ENCODE measurements around the gene PIK3R6. TPM values are rescaled to one million over a fixed set of nuclear protein-coding genes. Genes with fewer than 3 reads are reported as not detected.

Gene PIK3R6
- total RNA-seq, 1 experiment from 2014 or later, result not detected

GRCh38 chr17:8791248-8791909, 76.1 kb downstream of the PIK3R6 start:
- Histone ChIP-seq H2AFZ (ENCODE audit: low read length) (no peak overlapping the region), H3K56ac (ENCODE audit: insufficient read length, low read depth, low read length) (no peak overlapping the region), H4K91ac (ENCODE audit: insufficient read length, low read depth, low read length) (no peak overlapping the region), H2BK15ac (ENCODE audit: low read depth, low read length) (no peak overlapping the region), H2BK20ac (ENCODE audit: low read depth, low read length, poor library complexity, severe bottlenecking) (no peak overlapping the region), H3K18ac (ENCODE audit: insufficient read length, low read depth, low read length) (no peak overlapping the region), H2BK12ac (ENCODE audit: insufficient read length, low read depth, low read length) (no peak overlapping the region), H4K20me1 (ENCODE audit: control insufficient read depth, insufficient read depth, insufficient read length) (no peaks in the 10 kb centered on the region), H3K27ac (ENCODE audit: insufficient read length, low read depth, low read length) (no peak overlapping the region), H2BK5ac (ENCODE audit: insufficient read length, low read length) (no peak overlapping the region), H3T11ph (ENCODE audit: low read length) (no peak overlapping the region), H2AK5ac (ENCODE audit: insufficient read length, low read length) (no peak overlapping the region), H3K79me2 (ENCODE audit: insufficient read depth, low read length) (no peaks in the 10 kb centered on the region), H3K27me3 (ENCODE audit: insufficient read depth, low read length) (no peaks in the 10 kb centered on the region), H3K9ac (ENCODE audit: extremely low read depth, insufficient read length, low read length) (no peak overlapping the region), H2BK120ac (ENCODE audit: low read depth, low read length, poor library complexity, severe bottlenecking) (no peak overlapping the region), H4K8ac (replicated peaks; ENCODE audit: insufficient read length, low read depth, low read length) (no peak overlapping the region), H3K4me1 (ENCODE audit: insufficient read depth, low read length) (no peaks in the 10 kb centered on the region), H3K4ac (ENCODE audit: low read depth, low read length) (no peak overlapping the region), H3K9me3 (ENCODE audit: control insufficient read depth, low read depth, low read length) (peaks cover 5% of the 10 kb centered on the region), H3K79me1 (ENCODE audit: insufficient read depth, low read depth, low read length, poor library complexity, severe bottlenecking) (no peaks in the 10 kb centered on the region), H3K4me2 (ENCODE audit: insufficient read depth, insufficient read length, low read length) (no peak overlapping the region), H3K14ac (ENCODE audit: insufficient read depth, low read length) (no peak overlapping the region), H3K23me2 (ENCODE audit: insufficient read length, low read depth, low read length, poor library complexity, severe bottlenecking) (no peaks in the 10 kb centered on the region), H4K5ac (ENCODE audit: insufficient read length, low read depth, low read length) (no peak overlapping the region), H3K23ac (ENCODE audit: insufficient read length, low read depth, low read length) (no peak overlapping the region)
- peak; percentile 8 for DNase-seq
- H3K4me1 Mint-ChIP-seq, result peaks cover 16 to 24% of the 10 kb centered on the region in 2 experiments
- peaks cover 2 to 10% (median 6%) of the 10 kb centered on the region in 3 experiments; a peak in 6 of 7 replicates for H3K36me3 Mint-ChIP-seq (ENCODE audit: insufficient read depth in 1 of 3, low read depth in 3 of 3)
- peaks cover 9 to 16% of the 10 kb centered on the region in 2 experiments for H3K9me3 Mint-ChIP-seq
- H3K27me3 Mint-ChIP-seq (ENCODE audit: low read depth), result no peaks in the 10 kb centered on the region; the same call in 1 of the 2 replicates
- WGBS (ENCODE audit: extremely low coverage, insufficient read length, low lambda C conversion rate), result no CpG with 5 or more reads among the region's 4 CpGs
- H3K4me3 Mint-ChIP-seq, result no peak overlapping the region
- TF ChIP-seq, protein P1, sequence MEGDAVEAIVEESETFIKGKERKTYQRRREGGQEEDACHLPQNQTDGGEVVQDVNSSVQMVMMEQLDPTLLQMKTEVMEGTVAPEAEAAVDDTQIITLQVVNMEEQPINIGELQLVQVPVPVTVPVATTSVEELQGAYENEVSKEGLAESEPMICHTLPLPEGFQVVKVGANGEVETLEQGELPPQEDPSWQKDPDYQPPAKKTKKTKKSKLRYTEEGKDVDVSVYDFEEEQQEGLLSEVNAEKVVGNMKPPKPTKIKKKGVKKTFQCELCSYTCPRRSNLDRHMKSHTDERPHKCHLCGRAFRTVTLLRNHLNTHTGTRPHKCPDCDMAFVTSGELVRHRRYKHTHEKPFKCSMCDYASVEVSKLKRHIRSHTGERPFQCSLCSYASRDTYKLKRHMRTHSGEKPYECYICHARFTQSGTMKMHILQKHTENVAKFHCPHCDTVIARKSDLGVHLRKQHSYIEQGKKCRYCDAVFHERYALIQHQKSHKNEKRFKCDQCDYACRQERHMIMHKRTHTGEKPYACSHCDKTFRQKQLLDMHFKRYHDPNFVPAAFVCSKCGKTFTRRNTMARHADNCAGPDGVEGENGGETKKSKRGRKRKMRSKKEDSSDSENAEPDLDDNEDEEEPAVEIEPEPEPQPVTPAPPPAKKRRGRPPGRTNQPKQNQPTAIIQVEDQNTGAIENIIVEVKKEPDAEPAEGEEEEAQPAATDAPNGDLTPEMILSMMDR (conservative IDR thresholded peaks at IDR 0.05), result peak; percentile 64
- no peak overlapping the region for H3K27ac Mint-ChIP-seq
